IMR-90 (cell line): ENCODE measurements around the gene TCF12. TPM values are rescaled to one million over a fixed set of nuclear protein-coding genes. Genes with fewer than 3 reads are reported as not detected.

Experiments used
- ATAC-seq: fragments of 200-7000 bp; cut with Tn5 transposase; 2 replicates; pipeline ENCODE4 v1.9.1; 2020; ENCODE audit warnings: low read depth, mild to moderate bottlenecking, moderate library complexity
- BruUV-seq: library from RNA; stranded (reverse); fragments of 400-500 nt; replicated peaks from 2 replicates; lab custom pipeline; 2021; lab: Mats Ljungman, UMichigan
- CTCF ChIA-PET: fragments of 300-600 bp; formaldehyde crosslinking; extraction: SDS; loops from one replicate; lab custom pipeline; 2021; ENCODE audit warnings: antibody characterized with exemption; lab: Yijun Ruan, JAX
- POLR2A ChIA-PET: fragments of 300-600 bp; sonication (Branson Sonifier 250); formaldehyde crosslinking; loops from one replicate; lab custom pipeline; 2022; ENCODE audit warnings: antibody characterized with exemption; ENCODE audit not compliant: unreplicated experiment; lab: Charles Lee
- DNase-seq: peaks from one replicate; pipeline ENCODE4 v3.0.0; 2013
- H2AFZ ChIP-seq: replicated peaks from 2 replicates; pipeline ENCODE3; 2013; ENCODE audit warnings: low read length, mild to moderate bottlenecking; ENCODE audit not compliant: poor library complexity
- H2AK5ac ChIP-seq: 2 replicates; pipeline ENCODE4 v1.6.1; 2013; ENCODE audit warnings: low read depth, low read length, inconsistent platforms
- H2AK9ac ChIP-seq: replicated peaks from 2 replicates; pipeline ENCODE3; 2013; ENCODE audit warnings: mild to moderate bottlenecking, low read depth, low read length, moderate library complexity; ENCODE audit not compliant: poor library complexity
- H2BK120ac ChIP-seq: 2 replicates; pipeline ENCODE4 v1.6.1; 2013; ENCODE audit warnings: low read depth, low read length, inconsistent platforms
- H2BK15ac ChIP-seq: 3 replicates; pipeline ENCODE4 v1.6.1; 2013; ENCODE audit warnings: low read depth, low read length, inconsistent platforms
- H2BK20ac ChIP-seq: 2 replicates; pipeline ENCODE4 v1.6.1; 2013; ENCODE audit warnings: low read depth, mild to moderate bottlenecking, inconsistent platforms, low read length, moderate library complexity
- H2BK5ac ChIP-seq: 2 replicates; pipeline ENCODE4 v1.6.1; 2013; ENCODE audit warnings: mild to moderate bottlenecking, low read depth, low read length, inconsistent platforms; ENCODE audit not compliant: poor library complexity, severe bottlenecking
- H3K14ac ChIP-seq: replicated peaks from 2 replicates; pipeline ENCODE4 v1.6.1; 2013; ENCODE audit warnings: low read depth, low read length, inconsistent platforms
- H3K18ac ChIP-seq: 2 replicates; pipeline ENCODE4 v1.6.1; 2013; ENCODE audit warnings: low read depth, low read length, control low read depth
- H3K23ac ChIP-seq: 2 replicates; pipeline ENCODE4 v1.6.1; 2013; ENCODE audit warnings: low read depth, low read length, inconsistent platforms
- H3K27ac ChIP-seq: 2 replicates; pipeline ENCODE4 v1.5.1; 2013; ENCODE audit warnings: mild to moderate bottlenecking, control low read depth, low read length; ENCODE audit not compliant: insufficient read depth
- H3K27me3 ChIP-seq: 2 replicates; pipeline ENCODE4 v1.6.1; 2013; ENCODE audit warnings: low read length; ENCODE audit not compliant: control insufficient read depth, insufficient read depth
- H3K36me3 ChIP-seq: 2 replicates; pipeline ENCODE4 v1.6.1; 2013; ENCODE audit warnings: low read length, mixed read lengths; ENCODE audit not compliant: control insufficient read depth, insufficient read depth
- H3K4ac ChIP-seq: 2 replicates; pipeline ENCODE4 v1.6.1; 2013; ENCODE audit warnings: low read depth, low read length, inconsistent platforms
- H3K4me1 ChIP-seq: 2 replicates; pipeline ENCODE4 v1.6.1; 2013; ENCODE audit warnings: low read length, mixed read lengths; ENCODE audit not compliant: control insufficient read depth, insufficient read depth
- H3K4me2 ChIP-seq: 2 replicates; pipeline ENCODE4 v1.6.1; 2013; ENCODE audit warnings: low read depth, mild to moderate bottlenecking, control low read depth, low read length, moderate library complexity
- H3K4me3 ChIP-seq: 2 replicates; pipeline ENCODE4 v1.5.1; 2013; ENCODE audit warnings: low read depth, mild to moderate bottlenecking, control low read depth, low read length, moderate library complexity; ENCODE audit not compliant: insufficient read depth
- H3K56ac ChIP-seq: 2 replicates; pipeline ENCODE4 v1.6.1; 2013; ENCODE audit warnings: low read length, inconsistent platforms; ENCODE audit not compliant: insufficient read depth; ENCODE audit errors: extremely low read depth
- H3K79me1 ChIP-seq, 2 experiments: 2 replicates each; pipeline ENCODE4 v1.6.1; 2013; ENCODE audit warnings: low read length in 2 of 2, inconsistent platforms in 1 of 2, low read depth in 1 of 2
- H3K9ac ChIP-seq: 2 replicates; pipeline ENCODE4 v1.6.1; 2013; ENCODE audit warnings: low read depth, low read length, control low read depth
- H3K9me1 ChIP-seq: 2 replicates; pipeline ENCODE4 v1.6.1; 2013; ENCODE audit warnings: low read length, inconsistent platforms; ENCODE audit not compliant: insufficient read depth
- H3K9me3 ChIP-seq: 2 replicates; pipeline ENCODE4 v1.6.1; 2013; ENCODE audit warnings: low read length; ENCODE audit not compliant: control insufficient read depth, insufficient read depth
- H4K20me1 ChIP-seq: 2 replicates; pipeline ENCODE4 v1.6.1; 2013; ENCODE audit warnings: low read length, inconsistent platforms; ENCODE audit not compliant: insufficient read depth
- H4K5ac ChIP-seq: 2 replicates; pipeline ENCODE4 v1.6.1; 2013; ENCODE audit warnings: mild to moderate bottlenecking, low read depth, low read length, control low read depth
- H4K8ac ChIP-seq, 2 experiments: 2 replicates each; pipeline ENCODE4 v1.6.1; 2013; ENCODE audit warnings: low read depth in 2 of 2, low read length in 2 of 2, control low read depth in 1 of 2, inconsistent platforms in 1 of 2
- H4K91ac ChIP-seq: 2 replicates; pipeline ENCODE4 v1.6.1; 2013; ENCODE audit warnings: low read depth, low read length, inconsistent platforms; ENCODE audit not compliant: insufficient read depth
- CTCF ChIP-seq: conservative IDR thresholded peaks from 2 replicates; pipeline ENCODE4 v1.5.1; 2012; ENCODE audit warnings: mild to moderate bottlenecking, low read depth, low read length, improper control_type of control experiment
- ELK1 ChIP-seq: fragments of 150-350 bp; IDR thresholded peaks from 2 replicates; pipeline ENCODE4 v1.6.1; 2016; ENCODE audit warnings: low read depth, mild to moderate bottlenecking, low read length, moderate library complexity, borderline replicate concordance
- MAZ ChIP-seq: IDR thresholded peaks from 2 replicates; pipeline ENCODE4 v1.6.1; 2012; ENCODE audit warnings: low read depth, mild to moderate bottlenecking, low read length, improper control_type of control experiment, moderate library complexity, borderline replicate concordance
- NFE2L2 ChIP-seq: fragments of 150-350 bp; IDR thresholded peaks from 2 replicates; pipeline ENCODE4 v1.6.1; 2016; ENCODE audit warnings: low read depth, mild to moderate bottlenecking, low read length
- RCOR1 ChIP-seq: IDR thresholded peaks from 2 replicates; pipeline ENCODE4 v1.6.1; 2012; ENCODE audit warnings: mild to moderate bottlenecking, low read length, improper control_type of control experiment; ENCODE audit not compliant: insufficient replicate concordance
- RFX5 ChIP-seq: IDR thresholded peaks from 2 replicates; pipeline ENCODE4 v1.8.0; 2012; ENCODE audit warnings: low read depth, mild to moderate bottlenecking, low read length, moderate library complexity
- SMC3 ChIP-seq: fragments of 150-350 bp; IDR thresholded peaks from 2 replicates; pipeline ENCODE4 v1.6.1; 2016; ENCODE audit warnings: low read depth, mild to moderate bottlenecking, antibody characterized with exemption, low read length, moderate library complexity
- USF2 ChIP-seq: fragments of 150-350 bp; IDR thresholded peaks from 2 replicates; pipeline ENCODE4 v1.6.1; 2017; ENCODE audit warnings: mild to moderate bottlenecking, antibody characterized with exemption, low read length, low read depth
- WGBS, 2 experiments: methylation state at CpG; one replicate each; pipeline versions ENCODE4 v1.1.5 to v1.1.7; 2013; ENCODE audit warnings: missing lambda C conversion rate in 2 of 2; ENCODE audit not compliant: insufficient read length in 1 of 2; ENCODE audit errors: extremely low coverage in 2 of 2; 5-methylcytosine and 5-hydroxymethylcytosine counted together
- dilution Hi-C: fragments of 300-500 bp; cut with HindIII; formaldehyde crosslinking; loops from one replicate; pipeline ENCODE4 v1.14.3; 2018; ENCODE audit warnings: low sequenced_read_pairs; ENCODE audit not compliant: unreplicated experiment
- in situ Hi-C: fragments of 300-500 bp; cut with MboI; formaldehyde crosslinking; loops from 3 replicates; pipeline ENCODE4 v1.14.3; 2019; ENCODE audit warnings: low sequenced_read_pairs, inconsistent platforms, mixed read lengths
- intact Hi-C: fragments of 100-400 bp; cut with micrococcal nuclease; formaldehyde crosslinking; loops from 2 replicates; pipeline ENCODE4 v1.10.0; 2022
- polyA plus RNA-seq, 3 experiments: library from polyadenylated mRNA; depleted of rRNA; stranded (reverse); fragments of >200 nt; gene quantifications; 2 replicates each; pipeline ENCODE4 v1.2.3, GENCODE V29; 2012; ENCODE audit warnings: low replicate concordance in 1 of 3
- total RNA-seq: library from RNA; depleted of rRNA; stranded (reverse); fragments of >200 nt; gene quantifications from 2 replicates; pipeline ENCODE4 v1.2.3, GENCODE V29; 2012

Gene TCF12
- total and polyA plus RNA-seq, 2 of the 4 experiments (the other 2 are of a cell fraction): 79.4 to 160 TPM

- CTCF ChIA-PET: interaction anchor here (0.5 to 1.2 kb wide), 4 partner anchors 9 to 309 kb away, joined by 3 read pairs; no protein-coding TSS in a partner anchor
- Histone ChIP-seq H3K4ac (no peak overlapping the region), H3K36me3 (no peaks in the 10 kb centered on the region), H3K9me1 (no peaks in the 10 kb centered on the region; the same call in 1 of the 2 replicates), H3K4me2 (no peak overlapping the region), H3K27ac (no peak overlapping the region), H2BK120ac (no peak overlapping the region), H2AFZ (no peak overlapping the region), H2BK15ac (no peak overlapping the region), H2BK20ac (no peak overlapping the region), H3K23ac (peak overlapping the region; percentile 47; the same call in 1 of the 2 replicates), H4K8ac (no peak overlapping the region), H4K91ac (no peak overlapping the region), H3K79me1 (peaks cover 34 to 72% of the 10 kb centered on the region in 2 experiments), H2AK9ac (no peak overlapping the region), H2AK5ac (no peak overlapping the region), H3K9ac (no peak overlapping the region), H2BK5ac (no peak overlapping the region), H3K4me1 (peaks cover 5% of the 10 kb centered on the region; the same call in 1 of the 2 replicates), H3K18ac (no peak overlapping the region), H3K56ac (no peak overlapping the region), H3K9me3 (no peaks in the 10 kb centered on the region), H3K14ac (peak overlapping the region; percentile 44; the same call in 1 of the 2 replicates), H3K4me3 (no peak overlapping the region), H3K27me3 (no peaks in the 10 kb centered on the region), H4K20me1 (peaks cover 42% of the 10 kb centered on the region), H4K5ac (no peak overlapping the region)
- dilution Hi-C loops (no loop called here), intact Hi-C loops (no loop called here), in situ Hi-C loops (no loop called here)
- WGBS, 2 experiments: no CpG with 5 or more reads among the region's 1 CpG
- peak; percentile 76 for DNase-seq
- POLR2A ChIA-PET: no interaction called here
- peak; percentile 65 for ATAC-seq
- TF ChIP-seq ELK1: no peak
- peak; percentile 80 for TF ChIP-seq USF2
- no peak for TF ChIP-seq SMC3
- TF ChIP-seq NFE2L2: no peak
- no peak for TF ChIP-seq CTCF
- TF ChIP-seq RCOR1: no peak
- TF ChIP-seq RFX5: no peak
- no peak for TF ChIP-seq MAZ
- BruUV-seq: no TSS peak
Measured at GRCh38 chr15:57031605-57032004, 113.2 kb downstream of the TCF12 start.
